Right lobe of liver (tissue), 6 donors: ENCODE data around the gene PSMB2. TPM values are rescaled to one million over a fixed set of nuclear protein-coding genes. Genes with fewer than 3 reads are reported as not detected.

Experiments
- ATAC-seq, 4 donors: fragments of 200-7000 bp; cut with Tn5 transposase; one replicate each; pipeline ENCODE4 v1.9.1; 2020; ENCODE audit warnings: mild to moderate bottlenecking in 4 of 4, moderate library complexity in 4 of 4
- DNase-seq, 3 donors: peaks; one replicate each; pipeline ENCODE4 v3.0.0-alpha.2; 2020
- H3K27ac ChIP-seq, 3 donors: fragments of 200-600 bp; one replicate each; pipeline ENCODE4 v1.8.0; 2022
- H3K27me3 ChIP-seq, 2 donors: fragments of 200-600 bp; one replicate each; pipeline ENCODE4 v1.8.0; 2022
- H3K36me3 ChIP-seq, 4 donors: fragments of 200-600 bp; sonication (generic) in 1 of 4; one replicate each; pipeline versions ENCODE4 v1.5.1 to v1.8.0; 2017 to 2022; ENCODE audit warnings: control low read depth in 1 of 4
- H3K4me1 ChIP-seq, 4 donors: fragments of 200-600 bp; sonication (generic) in 1 of 4; one replicate each; pipeline versions ENCODE4 v1.5.1 to v1.8.0; 2017 to 2022; ENCODE audit warnings: control low read depth in 1 of 4
- H3K4me3 ChIP-seq, 3 donors: fragments of 200-600 bp; one replicate each; pipeline ENCODE4 v1.8.0; 2022
- H3K9me3 ChIP-seq, 4 donors: fragments of 200-600 bp; sonication (generic) in 1 of 4; one replicate each; pipeline versions ENCODE4 v1.5.1 to v1.8.0; 2017 to 2022; ENCODE audit warnings: control low read depth in 1 of 4
- CTCF ChIP-seq, 4 donors: fragments of 200-600 bp in 3 of 4; fragments of 450-650 bp in 1 of 4; IDR thresholded peaks; one replicate each; pipeline versions ENCODE4 v1.5.1 to v1.8.0; 2016 to 2022; ENCODE audit warnings: antibody characterized with exemption in 4 of 4, mild to moderate bottlenecking in 2 of 4
- POLR2A ChIP-seq: fragments of 450-650 bp; IDR thresholded peaks from one replicate; pipeline ENCODE4 v1.6.1; 2017; ENCODE audit warnings: antibody characterized with exemption, mild to moderate bottlenecking
- WGBS: methylation state at CpG from one replicate; pipeline ENCODE4 v1.1.6; 2018; ENCODE audit warnings: low coverage, low lambda C conversion rate; ENCODE audit not compliant: insufficient coverage; ENCODE audit errors: missing lambda C conversion rate; 5-methylcytosine and 5-hydroxymethylcytosine counted together
- intact Hi-C, 2 donors: fragments of 100-400 bp; cut with DNase I; formaldehyde crosslinking; loops; one replicate each; pipeline versions ENCODE4 v1.11.2 to v1.14.1; 2022
- total RNA-seq, 6 experiments: library from RNA; depleted of rRNA in 2 of 6; stranded (reverse); fragments of >200 nt in 2 of 6; fragmentation: NEBNext Ultra II Directional in 3 of 6; extraction: Animal tissue kit (Norgen Biotek cat#: 25700) in 3 of 6; gene quantifications; one replicate each; pipeline versions ENCODE4 v1.1.0 to v1.2.4, GENCODE V29; 2016 to 2023
- donor health status: DM: no; HTN: yes; CAD: no.
- donor health status: DM: no; HTN: no; CAD: no.
- donor health status: DM: no; HTN: no; CAD: no.
- donor health status: DM: no; HTN: yes; CAD: no.
- donor health status: DM: no; HTN: yes; CAD: no.

Gene PSMB2
- total RNA-seq, 6 experiments from 2014 or later: 41.7 to 54.6 (median 48.3) TPM

DNA sequence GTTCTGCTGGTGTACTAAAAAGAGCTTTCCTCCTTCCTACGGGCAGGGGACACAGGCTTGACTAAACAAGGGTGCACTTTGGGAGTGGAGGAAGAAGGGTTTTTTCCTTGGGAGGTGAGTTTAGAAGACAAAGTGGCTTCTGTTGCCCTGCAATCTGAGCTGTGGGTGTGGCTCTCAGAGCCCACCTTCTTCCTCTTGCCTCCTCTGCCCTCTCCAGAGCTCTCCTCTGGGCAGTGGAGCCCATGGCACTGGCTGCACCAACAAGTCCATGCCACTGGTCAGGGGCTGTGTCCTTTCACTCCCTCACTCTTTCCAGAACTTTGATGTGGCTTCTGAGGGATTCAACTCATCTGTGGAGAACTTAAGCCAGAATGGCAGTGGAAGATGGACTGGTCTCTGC, 25.6 kb upstream of the PSMB2 start:
- Histone ChIP-seq H3K9me3 (no peaks in the 10 kb centered on the region), H3K27ac (no peak overlapping the region), H3K4me3 (no peak overlapping the region), H3K36me3 (no peaks in the 10 kb centered on the region), H3K4me1 (no peaks in the 10 kb centered on the region), H3K27me3 (no peaks in the 10 kb centered on the region)
- DNase-seq: no peak
- WGBS: 29% methylated on average over 1 of the region's 1 CpG
- no peak for ATAC-seq
- intact Hi-C loops: no loop called here
- no peak for TF ChIP-seq CTCF (IDR thresholded peaks at IDR 0.05)
- TF ChIP-seq POLR2A: no peak

DNA sequence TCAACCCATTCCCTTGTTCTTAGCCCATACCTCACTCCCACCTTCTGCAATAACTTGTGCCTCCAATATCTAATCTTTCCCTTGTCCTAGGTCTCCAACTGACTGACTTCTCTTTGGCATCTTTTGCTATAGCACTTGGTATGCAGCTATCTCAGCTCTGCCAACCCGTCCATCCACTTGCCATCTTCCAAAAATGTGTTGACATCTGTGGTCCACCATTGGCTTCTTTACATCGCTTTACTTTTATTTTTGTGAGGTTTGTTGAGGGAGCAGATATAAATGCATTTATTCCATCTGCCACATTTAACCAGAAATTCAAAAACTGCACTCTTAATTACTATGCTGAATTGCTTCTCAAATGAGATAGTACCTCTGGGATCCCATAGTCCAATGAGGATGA, 24.9 kb upstream of the PSMB2 start:
- ATAC-seq: no peak
- H3K4me3 ChIP-seq: no peak overlapping the region
- H3K4me1 ChIP-seq: no peaks in the 10 kb centered on the region
- no peaks in the 10 kb centered on the region for H3K27me3 ChIP-seq
- 54% methylated on average over 2 of the region's 2 CpGs for WGBS
- H3K27ac ChIP-seq: no peak overlapping the region
- H3K36me3 ChIP-seq: no peaks in the 10 kb centered on the region
- TF ChIP-seq POLR2A: no peak
- TF ChIP-seq CTCF (IDR thresholded peaks at IDR 0.05): no peak
- DNase-seq: no peak
- intact Hi-C loops: no loop called here
- H3K9me3 ChIP-seq: no peaks in the 10 kb centered on the region

- no peaks in the 10 kb centered on the region for H3K36me3 ChIP-seq
- TF ChIP-seq CTCF (IDR thresholded peaks at IDR 0.05): no peak
- no peak for TF ChIP-seq POLR2A
- intact Hi-C loops: no loop called here
- no peaks in the 10 kb centered on the region for H3K27me3 ChIP-seq
- no peak for DNase-seq
- H3K27ac ChIP-seq: no peak overlapping the region
- H3K4me1 ChIP-seq: no peaks in the 10 kb centered on the region
- ATAC-seq: no peak
- no peak overlapping the region for H3K4me3 ChIP-seq
- no peaks in the 10 kb centered on the region for H3K9me3 ChIP-seq
- WGBS: 78% methylated on average over 7 of the region's 9 CpGs
These were observed 22.1 kb upstream of the PSMB2 start for GRCh38 chr1:35663434-35663833.

GRCh38 chr1:35661474-35661795, 20.1 kb upstream of the PSMB2 start:
- intact Hi-C loops: no loop called here
- Histone ChIP-seq H3K4me1 (no peaks in the 10 kb centered on the region), H3K36me3 (no peaks in the 10 kb centered on the region), H3K27ac (no peak overlapping the region), H3K27me3 (no peaks in the 10 kb centered on the region), H3K9me3 (no peaks in the 10 kb centered on the region), H3K4me3 (no peak overlapping the region)
- ATAC-seq (no peak), DNase-seq (no peak)
- 78% methylated on average over 2 of the region's 2 CpGs for WGBS
- TF ChIP-seq POLR2A (no peak), CTCF (IDR thresholded peaks at IDR 0.05) (no peak)
